Measurements from ENCODE around the gene HTR3A. TPM values are rescaled to one million over a fixed set of nuclear protein-coding genes. Genes with fewer than 3 reads are reported as not detected.
"Not testable (repeated sequence)": the region's sequence is repeated elsewhere in the genome, so short reads cannot be mapped to it uniquely, and the experiment has no call there.

HTR3A gene
- polyA plus RNA-seq, 4 donors: 0.06 to 5.7 TPM; not detected in 2

DNA sequence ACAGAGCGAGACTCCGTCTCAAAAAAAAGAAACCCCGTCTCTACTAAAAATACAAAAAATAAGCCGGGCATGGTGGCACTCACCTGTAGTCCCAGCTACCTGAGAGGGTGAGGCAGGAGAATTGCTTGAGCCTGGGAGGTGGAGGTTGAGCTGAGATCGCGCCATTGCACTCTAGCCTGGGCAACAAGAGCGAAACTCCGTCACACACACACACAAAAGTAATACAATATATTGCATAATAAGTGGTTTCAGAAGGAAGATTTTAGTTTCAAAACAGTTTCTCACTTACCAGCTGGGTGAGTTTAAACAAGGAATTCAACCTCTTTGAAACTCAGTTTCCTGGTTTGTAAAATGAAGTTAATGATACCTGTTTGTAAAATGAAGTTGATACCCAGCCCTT, 32.7 kb upstream of the HTR3A start:
- DNase-seq (no peak), FAIRE-seq (no peak)
- H3K4me3 ChIP-seq (ENCODE audit: low read depth in 1 of 3, low read length in 3 of 3): no peak overlapping the region
- H3K36me3 ChIP-seq (ENCODE audit: control insufficient read depth in 3 of 3, insufficient read depth in 2 of 3, low read depth in 1 of 3, low read length in 3 of 3): no peaks in the 10 kb centered on the region
- H3K27me3 ChIP-seq (ENCODE audit: control insufficient read depth in 3 of 3, insufficient read depth in 3 of 3, low read length in 3 of 3): peaks cover 0 to 2% (median 0%) of the 10 kb centered on the region in 3 donors
- 94 to 95% (median 95%) methylated on average over 8 of the region's 8 CpGs for whole genome bisulfite sequencing, 3 donors
- H3K4me1 ChIP-seq (ENCODE audit: control insufficient read depth in 3 of 3, insufficient read depth in 2 of 3, low read depth in 1 of 3, low read length in 2 of 3): no peaks in the 10 kb centered on the region
- H3K27ac ChIP-seq (ENCODE audit: low read depth in 1 of 3, low read length in 2 of 3): no peak overlapping the region
- peaks cover 0 to 3% of the 10 kb centered on the region in 2 donors for H3K9me3 ChIP-seq (ENCODE audit: control insufficient read depth in 2 of 2, insufficient read depth in 1 of 2, low read depth in 1 of 2, low read length in 1 of 2)

DNA sequence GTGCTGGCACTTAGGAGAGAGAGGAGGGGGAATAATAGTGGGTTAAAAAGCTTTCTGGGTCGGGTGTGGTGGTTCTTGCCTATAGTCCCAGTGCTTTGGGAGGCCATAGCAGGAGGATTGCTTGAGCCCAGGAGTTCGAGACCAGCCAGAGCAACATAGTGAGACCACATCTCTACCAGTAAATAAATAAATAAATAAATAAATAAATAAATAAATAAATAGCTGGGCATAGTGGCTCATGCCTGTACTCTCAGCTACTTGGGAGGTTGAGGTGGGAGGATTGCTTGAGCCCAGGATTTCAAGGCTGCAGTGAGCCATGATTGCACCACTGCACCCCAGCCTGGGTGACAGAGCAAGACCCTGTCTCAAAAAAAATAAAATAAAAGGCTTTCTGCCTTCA, 28.7 kb upstream of the HTR3A start:
- H3K27ac ChIP-seq (ENCODE audit: low read depth in 1 of 3, low read length in 2 of 3); H3K4me1 ChIP-seq (ENCODE audit: control insufficient read depth in 3 of 3, insufficient read depth in 2 of 3, low read depth in 1 of 3, low read length in 2 of 3); H3K27me3 ChIP-seq (ENCODE audit: control insufficient read depth in 3 of 3, insufficient read depth in 3 of 3, low read length in 3 of 3); H3K36me3 ChIP-seq (ENCODE audit: control insufficient read depth in 3 of 3, insufficient read depth in 2 of 3, low read depth in 1 of 3, low read length in 3 of 3); H3K4me3 ChIP-seq (ENCODE audit: low read depth in 1 of 3, low read length in 3 of 3); DNase-seq; FAIRE-seq; H3K9me3 ChIP-seq (ENCODE audit: control insufficient read depth in 2 of 2, insufficient read depth in 1 of 2, low read depth in 1 of 2, low read length in 1 of 2): not testable (repeated sequence)
- WGBS, 3 donors: 68 to 78% (median 69%) methylated on average over 2 of the region's 2 CpGs

DNA sequence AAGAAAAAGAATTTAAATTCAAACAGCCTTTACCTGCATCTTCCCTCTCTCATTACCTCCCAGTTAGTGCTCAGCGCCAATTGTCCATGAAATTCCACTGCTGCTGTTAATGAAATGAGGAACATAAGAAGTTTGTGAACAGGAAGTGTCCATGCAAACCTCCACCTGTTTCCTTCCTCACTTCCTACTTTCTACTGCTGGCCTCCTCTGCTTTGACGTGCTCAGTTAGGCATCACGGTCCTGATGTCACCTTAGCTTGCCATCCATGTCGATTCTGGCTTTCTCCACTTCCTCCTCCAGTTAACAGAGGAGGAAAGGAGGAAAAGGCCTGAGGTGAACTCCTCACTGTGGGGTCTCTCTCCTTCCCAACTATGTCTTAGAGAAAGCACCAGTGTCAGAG, 26.9 kb upstream of the HTR3A start:
- no peak for FAIRE-seq
- Histone ChIP-seq H3K4me1 (ENCODE audit: control insufficient read depth in 3 of 3, insufficient read depth in 2 of 3, low read depth in 1 of 3, low read length in 2 of 3) (peaks cover 0 to 3% (median 0%) of the 10 kb centered on the region in 3 donors), H3K27ac (ENCODE audit: low read depth in 1 of 3, low read length in 2 of 3) (no peak overlapping the region), H3K4me3 (ENCODE audit: low read depth in 1 of 3, low read length in 3 of 3) (no peak overlapping the region), H3K9me3 (ENCODE audit: control insufficient read depth in 2 of 2, insufficient read depth in 1 of 2, low read depth in 1 of 2, low read length in 1 of 2) (no peaks in the 10 kb centered on the region), H3K36me3 (ENCODE audit: control insufficient read depth in 3 of 3, insufficient read depth in 2 of 3, low read depth in 1 of 3, low read length in 3 of 3) (no peaks in the 10 kb centered on the region), H3K27me3 (ENCODE audit: control insufficient read depth in 3 of 3, insufficient read depth in 3 of 3, low read length in 3 of 3) (peaks cover 0 to 9% (median 7%) of the 10 kb centered on the region in 3 donors)
- WGBS, 3 donors: 66 to 80% (median 66%) methylated on average over 4 of the region's 4 CpGs
- DNase-seq: no peak

DNA sequence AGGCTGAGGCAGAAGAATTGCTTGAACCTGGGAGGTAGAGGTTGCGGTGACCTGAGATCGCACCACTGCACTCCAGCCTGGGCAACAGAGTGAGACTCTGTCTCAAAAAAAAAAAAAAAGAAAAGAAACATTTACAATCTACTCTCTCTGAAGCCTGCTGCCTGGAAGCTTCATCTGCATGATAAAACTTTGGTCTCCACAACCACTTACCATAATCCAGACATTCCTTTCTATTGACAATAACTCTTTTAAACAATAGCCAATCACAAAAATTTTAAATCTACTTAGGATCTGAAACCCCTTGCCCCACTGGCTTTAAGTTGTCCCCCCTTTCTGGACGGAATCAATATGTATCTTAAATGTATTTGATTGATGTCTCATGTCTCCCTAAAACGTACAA, 25.0 kb upstream of the HTR3A start:
- Histone ChIP-seq H3K4me3 (ENCODE audit: low read depth in 1 of 3, low read length in 3 of 3) (no peak overlapping the region), H3K27ac (ENCODE audit: low read depth in 1 of 3, low read length in 2 of 3) (no peak overlapping the region), H3K36me3 (ENCODE audit: control insufficient read depth in 3 of 3, insufficient read depth in 2 of 3, low read depth in 1 of 3, low read length in 3 of 3) (no peaks in the 10 kb centered on the region), H3K9me3 (ENCODE audit: control insufficient read depth in 2 of 2, insufficient read depth in 1 of 2, low read depth in 1 of 2, low read length in 1 of 2) (no peaks in the 10 kb centered on the region), H3K4me1 (ENCODE audit: control insufficient read depth in 3 of 3, insufficient read depth in 2 of 3, low read depth in 1 of 3, low read length in 2 of 3) (peaks cover 0 to 3% (median 0%) of the 10 kb centered on the region in 3 donors), H3K27me3 (ENCODE audit: control insufficient read depth in 3 of 3, insufficient read depth in 3 of 3, low read length in 3 of 3) (peaks cover 0 to 9% (median 7%) of the 10 kb centered on the region in 3 donors)
- no peak for FAIRE-seq
- no peak for DNase-seq
- WGBS, 3 donors: 75 to 84% (median 77%) methylated on average over 4 of the region's 4 CpGs

DNA sequence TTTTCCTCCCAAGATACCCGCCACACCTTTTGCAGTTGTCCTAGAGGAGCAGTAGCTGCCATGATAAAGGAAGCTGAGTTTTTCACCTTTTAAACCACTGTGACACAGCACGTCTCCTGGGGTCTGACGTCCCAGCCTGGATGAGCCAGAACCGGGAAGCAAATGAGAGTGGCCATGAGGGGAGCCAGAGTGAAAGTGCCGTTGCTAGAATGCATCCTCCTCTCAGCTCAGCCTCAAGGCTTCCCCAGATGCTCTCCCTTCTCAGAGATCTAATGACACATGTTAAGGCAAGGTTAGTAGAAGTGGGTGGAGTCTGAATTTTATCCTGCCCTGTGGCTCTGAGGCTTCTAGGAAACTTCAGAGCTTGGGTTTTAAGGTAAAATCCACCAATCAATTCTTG, 23.4 kb upstream of the HTR3A start:
- Histone ChIP-seq H3K4me3 (ENCODE audit: low read depth in 1 of 3, low read length in 3 of 3) (no peak overlapping the region), H3K27me3 (ENCODE audit: control insufficient read depth in 3 of 3, insufficient read depth in 3 of 3, low read length in 3 of 3) (peaks cover 0 to 8% (median 7%) of the 10 kb centered on the region in 3 donors), H3K27ac (ENCODE audit: low read depth in 1 of 3, low read length in 2 of 3) (no peak overlapping the region), H3K4me1 (ENCODE audit: control insufficient read depth in 3 of 3, insufficient read depth in 2 of 3, low read depth in 1 of 3, low read length in 2 of 3) (peaks cover 0 to 3% (median 0%) of the 10 kb centered on the region in 3 donors), H3K9me3 (ENCODE audit: control insufficient read depth in 2 of 2, insufficient read depth in 1 of 2, low read depth in 1 of 2, low read length in 1 of 2) (no peaks in the 10 kb centered on the region), H3K36me3 (ENCODE audit: control insufficient read depth in 3 of 3, insufficient read depth in 2 of 3, low read depth in 1 of 3, low read length in 3 of 3) (no peaks in the 10 kb centered on the region)
- 58 to 69% (median 60%) methylated on average over 5 of the region's 5 CpGs for WGBS, 3 donors
- FAIRE-seq: no peak
- no peak for DNase-seq

DNA sequence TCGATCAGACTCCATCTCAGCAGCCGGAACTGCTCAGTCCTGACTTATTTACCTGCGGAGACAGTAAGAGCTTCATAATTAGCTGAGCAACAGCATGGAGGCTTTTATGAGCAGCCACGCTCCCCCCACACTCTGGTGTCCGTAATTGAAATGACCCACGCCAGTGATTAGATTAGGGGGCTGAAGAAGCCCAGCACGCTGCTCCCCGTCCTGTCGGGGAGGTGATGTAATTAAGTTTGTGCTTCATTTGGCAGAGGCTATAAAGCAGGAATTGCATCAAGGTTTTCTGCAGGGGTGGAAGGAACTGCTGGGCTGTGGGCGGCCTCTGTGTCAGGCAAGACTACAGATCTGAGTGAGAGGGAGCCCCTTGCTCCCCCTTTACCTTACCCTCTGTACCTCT, 22.8 kb upstream of the HTR3A start:
- DNase-seq (no peak), FAIRE-seq (no peak)
- Histone ChIP-seq H3K36me3 (ENCODE audit: control insufficient read depth in 3 of 3, insufficient read depth in 2 of 3, low read depth in 1 of 3, low read length in 3 of 3) (no peaks in the 10 kb centered on the region), H3K9me3 (ENCODE audit: control insufficient read depth in 2 of 2, insufficient read depth in 1 of 2, low read depth in 1 of 2, low read length in 1 of 2) (no peaks in the 10 kb centered on the region), H3K4me3 (ENCODE audit: low read depth in 1 of 3, low read length in 3 of 3) (no peak overlapping the region), H3K27me3 (ENCODE audit: control insufficient read depth in 3 of 3, insufficient read depth in 3 of 3, low read length in 3 of 3) (peaks cover 0 to 8% (median 7%) of the 10 kb centered on the region in 3 donors), H3K4me1 (ENCODE audit: control insufficient read depth in 3 of 3, insufficient read depth in 2 of 3, low read depth in 1 of 3, low read length in 2 of 3) (peaks cover 0 to 3% (median 0%) of the 10 kb centered on the region in 3 donors), H3K27ac (ENCODE audit: low read depth in 1 of 3, low read length in 2 of 3) (no peak overlapping the region)
- WGBS, 3 donors: 56 to 69% (median 64%) methylated on average over 10 of the region's 10 CpGs

DNA sequence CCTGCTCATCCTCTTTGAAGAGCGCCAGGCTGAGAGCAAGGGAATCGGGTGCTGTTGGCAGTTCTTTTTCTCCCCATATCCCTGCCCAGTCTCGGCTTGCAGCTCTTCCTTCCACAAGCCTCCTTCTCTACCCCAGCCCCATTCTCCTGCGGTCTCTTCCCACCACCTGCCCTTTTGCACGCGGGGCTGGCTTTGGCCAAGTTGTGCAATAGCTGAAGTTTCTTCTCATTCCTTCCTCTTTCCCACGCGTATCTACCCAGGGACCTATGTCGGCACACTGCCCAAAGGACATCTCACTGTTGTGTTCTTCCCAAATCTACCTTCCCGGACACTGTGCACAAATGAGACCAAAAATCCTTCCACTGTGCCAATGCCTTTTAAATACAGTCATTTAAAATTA, 22.3 kb upstream of the HTR3A start:
- no peak for DNase-seq
- H3K4me3 ChIP-seq (ENCODE audit: low read depth in 1 of 3, low read length in 3 of 3): no peak overlapping the region
- H3K9me3 ChIP-seq (ENCODE audit: control insufficient read depth in 2 of 2, insufficient read depth in 1 of 2, low read depth in 1 of 2, low read length in 1 of 2): no peaks in the 10 kb centered on the region
- FAIRE-seq: no peak
- no peaks in the 10 kb centered on the region for H3K36me3 ChIP-seq (ENCODE audit: control insufficient read depth in 3 of 3, insufficient read depth in 2 of 3, low read depth in 1 of 3, low read length in 3 of 3)
- H3K27me3 ChIP-seq (ENCODE audit: control insufficient read depth in 3 of 3, insufficient read depth in 3 of 3, low read length in 3 of 3): peaks cover 0 to 8% (median 7%) of the 10 kb centered on the region in 3 donors
- WGBS, 3 donors: 79 to 87% (median 81%) methylated on average over 9 to 10 of the region's 10 CpGs
- peaks cover 0 to under 1% (median 0%) of the 10 kb centered on the region in 3 donors for H3K4me1 ChIP-seq (ENCODE audit: control insufficient read depth in 3 of 3, insufficient read depth in 2 of 3, low read depth in 1 of 3, low read length in 2 of 3)
- H3K27ac ChIP-seq (ENCODE audit: low read depth in 1 of 3, low read length in 2 of 3): no peak overlapping the region

DNA sequence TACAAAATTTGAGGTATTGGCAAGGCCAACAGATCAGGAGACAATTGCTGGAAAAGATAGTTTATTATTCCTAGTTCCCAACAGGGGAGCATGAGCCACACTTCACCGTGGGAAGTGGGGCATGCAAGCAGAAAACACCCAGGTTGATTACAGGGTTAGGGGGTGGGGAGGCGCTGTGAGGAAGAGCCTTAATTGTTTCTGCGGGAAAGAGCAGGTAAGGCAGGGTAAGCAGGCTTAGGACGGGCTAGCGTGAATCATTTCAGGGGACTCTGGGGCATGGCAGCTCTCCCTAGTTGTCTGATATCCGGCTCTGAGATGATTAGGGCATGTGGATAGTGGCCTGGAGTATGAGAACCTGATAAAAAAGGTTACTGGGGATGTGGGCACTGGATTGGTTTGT, 20.7 kb upstream of the HTR3A start:
- H3K36me3 ChIP-seq (ENCODE audit: control insufficient read depth in 3 of 3, insufficient read depth in 2 of 3, low read depth in 1 of 3, low read length in 3 of 3): no peaks in the 10 kb centered on the region
- peaks cover 0 to 8% (median 7%) of the 10 kb centered on the region in 3 donors for H3K27me3 ChIP-seq (ENCODE audit: control insufficient read depth in 3 of 3, insufficient read depth in 3 of 3, low read length in 3 of 3)
- H3K9me3 ChIP-seq (ENCODE audit: control insufficient read depth in 2 of 2, insufficient read depth in 1 of 2, low read depth in 1 of 2, low read length in 1 of 2): no peaks in the 10 kb centered on the region
- H3K27ac ChIP-seq (ENCODE audit: low read depth in 1 of 3, low read length in 2 of 3): no peak overlapping the region
- FAIRE-seq (no peak), DNase-seq (no peak)
- no peak overlapping the region for H3K4me3 ChIP-seq (ENCODE audit: low read depth in 1 of 3, low read length in 3 of 3)
- 55 to 62% (median 61%) methylated on average over 6 of the region's 6 CpGs for WGBS, 3 donors
- no peaks in the 10 kb centered on the region for H3K4me1 ChIP-seq (ENCODE audit: control insufficient read depth in 3 of 3, insufficient read depth in 2 of 3, low read depth in 1 of 3, low read length in 2 of 3)

DNA sequence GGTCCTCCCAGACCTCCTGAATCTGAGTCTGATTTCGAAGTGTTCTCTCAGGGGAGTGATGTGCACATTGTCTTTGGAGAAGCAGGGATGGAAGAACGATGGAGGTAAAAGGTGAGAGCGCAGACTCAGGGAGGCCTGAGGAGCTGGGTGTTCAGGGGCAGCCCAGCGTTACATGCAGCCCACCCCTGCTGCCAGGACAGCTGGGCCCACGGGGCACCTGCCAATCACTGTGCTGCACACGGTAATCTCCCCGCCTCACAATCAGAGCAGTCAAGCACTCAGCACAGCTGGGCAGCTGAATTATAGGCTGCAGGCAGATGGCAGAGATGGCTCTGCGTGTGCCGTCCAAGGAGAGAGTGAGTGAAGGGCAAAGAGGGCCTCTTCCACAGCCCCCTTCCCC, 17.9 kb upstream of the HTR3A start:
- Histone ChIP-seq H3K9me3 (ENCODE audit: control insufficient read depth in 2 of 2, insufficient read depth in 1 of 2, low read depth in 1 of 2, low read length in 1 of 2) (no peaks in the 10 kb centered on the region), H3K4me3 (ENCODE audit: low read depth in 1 of 3, low read length in 3 of 3) (no peak overlapping the region), H3K36me3 (ENCODE audit: control insufficient read depth in 3 of 3, insufficient read depth in 2 of 3, low read depth in 1 of 3, low read length in 3 of 3) (no peaks in the 10 kb centered on the region), H3K27ac (ENCODE audit: low read depth in 1 of 3, low read length in 2 of 3) (no peak overlapping the region), H3K4me1 (ENCODE audit: control insufficient read depth in 3 of 3, insufficient read depth in 2 of 3, low read depth in 1 of 3, low read length in 2 of 3) (no peaks in the 10 kb centered on the region), H3K27me3 (ENCODE audit: control insufficient read depth in 3 of 3, insufficient read depth in 3 of 3, low read length in 3 of 3) (peaks cover 0 to 8% (median 3%) of the 10 kb centered on the region in 3 donors)
- FAIRE-seq (no peak), DNase-seq (no peak)
- 53 to 64% (median 59%) methylated on average over 9 of the region's 9 CpGs for WGBS, 3 donors

Measured in small intestine (tissue), 7 donors.